ENCODE results near the gene SHANK3.

DNA sequence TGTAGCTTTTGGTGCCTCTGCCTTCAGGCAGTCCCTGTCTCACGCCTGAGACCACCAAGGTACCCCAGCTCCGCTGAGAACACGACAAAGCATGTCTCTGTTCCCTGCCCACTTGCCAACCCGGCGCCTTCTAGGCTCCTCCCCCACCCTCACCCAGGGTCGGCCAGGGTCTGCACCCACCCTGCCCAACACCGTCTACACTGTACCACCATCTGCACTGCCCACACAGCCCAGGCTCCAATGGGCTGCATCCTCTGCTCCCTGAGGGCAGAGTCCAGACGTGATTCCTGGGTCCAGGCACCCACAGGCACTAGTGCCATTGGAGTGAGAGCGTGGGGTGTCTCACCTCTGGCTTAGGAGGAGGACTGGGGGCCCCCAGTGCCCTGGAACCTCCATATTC lies 42.6 kb downstream of the SHANK3 start:
- TF ChIP-seq CTCF (IDR thresholded peaks at IDR 0.05; ENCODE audit: low read depth, low read length, missing input control): no peak
- no peak for TF ChIP-seq SP1 (IDR thresholded peaks at IDR 0.05)
- TF ChIP-seq, protein P1, sequence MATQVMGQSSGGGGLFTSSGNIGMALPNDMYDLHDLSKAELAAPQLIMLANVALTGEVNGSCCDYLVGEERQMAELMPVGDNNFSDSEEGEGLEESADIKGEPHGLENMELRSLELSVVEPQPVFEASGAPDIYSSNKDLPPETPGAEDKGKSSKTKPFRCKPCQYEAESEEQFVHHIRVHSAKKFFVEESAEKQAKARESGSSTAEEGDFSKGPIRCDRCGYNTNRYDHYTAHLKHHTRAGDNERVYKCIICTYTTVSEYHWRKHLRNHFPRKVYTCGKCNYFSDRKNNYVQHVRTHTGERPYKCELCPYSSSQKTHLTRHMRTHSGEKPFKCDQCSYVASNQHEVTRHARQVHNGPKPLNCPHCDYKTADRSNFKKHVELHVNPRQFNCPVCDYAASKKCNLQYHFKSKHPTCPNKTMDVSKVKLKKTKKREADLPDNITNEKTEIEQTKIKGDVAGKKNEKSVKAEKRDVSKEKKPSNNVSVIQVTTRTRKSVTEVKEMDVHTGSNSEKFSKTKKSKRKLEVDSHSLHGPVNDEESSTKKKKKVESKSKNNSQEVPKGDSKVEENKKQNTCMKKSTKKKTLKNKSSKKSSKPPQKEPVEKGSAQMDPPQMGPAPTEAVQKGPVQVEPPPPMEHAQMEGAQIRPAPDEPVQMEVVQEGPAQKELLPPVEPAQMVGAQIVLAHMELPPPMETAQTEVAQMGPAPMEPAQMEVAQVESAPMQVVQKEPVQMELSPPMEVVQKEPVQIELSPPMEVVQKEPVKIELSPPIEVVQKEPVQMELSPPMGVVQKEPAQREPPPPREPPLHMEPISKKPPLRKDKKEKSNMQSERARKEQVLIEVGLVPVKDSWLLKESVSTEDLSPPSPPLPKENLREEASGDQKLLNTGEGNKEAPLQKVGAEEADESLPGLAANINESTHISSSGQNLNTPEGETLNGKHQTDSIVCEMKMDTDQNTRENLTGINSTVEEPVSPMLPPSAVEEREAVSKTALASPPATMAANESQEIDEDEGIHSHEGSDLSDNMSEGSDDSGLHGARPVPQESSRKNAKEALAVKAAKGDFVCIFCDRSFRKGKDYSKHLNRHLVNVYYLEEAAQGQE (IDR thresholded peaks at IDR 0.05): no peak
- TF ChIP-seq MAX (IDR thresholded peaks at IDR 0.05): no peak
- no peak for TF ChIP-seq FOXA1 (IDR thresholded peaks at IDR 0.05)
- no peak for TF ChIP-seq EGR1 (IDR thresholded peaks at IDR 0.05; ENCODE audit: low read depth in 2 of 2)
- no peak for TF ChIP-seq TAF1 (conservative IDR thresholded peaks at IDR 0.05)
- TF ChIP-seq YY1 (IDR thresholded peaks at IDR 0.05): no peak
- TF ChIP-seq JUND (IDR thresholded peaks at IDR 0.05): no peak
- TF ChIP-seq, protein P2, sequence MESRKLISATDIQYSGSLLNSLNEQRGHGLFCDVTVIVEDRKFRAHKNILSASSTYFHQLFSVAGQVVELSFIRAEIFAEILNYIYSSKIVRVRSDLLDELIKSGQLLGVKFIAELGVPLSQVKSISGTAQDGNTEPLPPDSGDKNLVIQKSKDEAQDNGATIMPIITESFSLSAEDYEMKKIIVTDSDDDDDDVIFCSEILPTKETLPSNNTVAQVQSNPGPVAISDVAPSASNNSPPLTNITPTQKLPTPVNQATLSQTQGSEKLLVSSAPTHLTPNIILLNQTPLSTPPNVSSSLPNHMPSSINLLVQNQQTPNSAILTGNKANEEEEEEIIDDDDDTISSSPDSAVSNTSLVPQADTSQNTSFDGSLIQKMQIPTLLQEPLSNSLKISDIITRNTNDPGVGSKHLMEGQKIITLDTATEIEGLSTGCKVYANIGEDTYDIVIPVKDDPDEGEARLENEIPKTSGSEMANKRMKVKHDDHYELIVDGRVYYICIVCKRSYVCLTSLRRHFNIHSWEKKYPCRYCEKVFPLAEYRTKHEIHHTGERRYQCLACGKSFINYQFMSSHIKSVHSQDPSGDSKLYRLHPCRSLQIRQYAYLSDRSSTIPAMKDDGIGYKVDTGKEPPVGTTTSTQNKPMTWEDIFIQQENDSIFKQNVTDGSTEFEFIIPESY (IDR thresholded peaks at IDR 0.05): no peak
- TF ChIP-seq RAD21 (IDR thresholded peaks at IDR 0.05): no peak

Measured in liver (tissue), 3 donors.